Measurements from ENCODE around the gene ZBTB7C.

DNA sequence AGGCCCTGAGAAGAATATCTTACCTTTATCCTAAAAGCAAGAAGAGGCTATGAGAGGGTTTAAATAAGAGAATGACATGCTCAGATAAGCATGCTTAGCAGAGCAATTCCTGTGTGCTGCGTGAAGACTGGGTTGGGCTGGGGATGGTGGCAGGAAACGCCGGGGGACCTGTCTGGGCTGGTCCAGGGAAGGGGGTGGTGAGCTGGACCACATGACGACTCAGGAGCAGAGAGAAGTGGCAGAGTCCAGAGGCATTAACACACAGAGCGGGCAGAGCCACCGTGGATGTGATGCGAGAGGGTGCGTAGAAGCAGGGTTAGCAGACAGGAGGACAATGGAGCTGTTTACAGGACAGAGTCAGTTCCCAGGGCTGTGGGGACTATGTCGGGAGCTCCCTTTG lies 84.5 kb downstream of the ZBTB7C start:
- TF ChIP-seq, protein P1, sequence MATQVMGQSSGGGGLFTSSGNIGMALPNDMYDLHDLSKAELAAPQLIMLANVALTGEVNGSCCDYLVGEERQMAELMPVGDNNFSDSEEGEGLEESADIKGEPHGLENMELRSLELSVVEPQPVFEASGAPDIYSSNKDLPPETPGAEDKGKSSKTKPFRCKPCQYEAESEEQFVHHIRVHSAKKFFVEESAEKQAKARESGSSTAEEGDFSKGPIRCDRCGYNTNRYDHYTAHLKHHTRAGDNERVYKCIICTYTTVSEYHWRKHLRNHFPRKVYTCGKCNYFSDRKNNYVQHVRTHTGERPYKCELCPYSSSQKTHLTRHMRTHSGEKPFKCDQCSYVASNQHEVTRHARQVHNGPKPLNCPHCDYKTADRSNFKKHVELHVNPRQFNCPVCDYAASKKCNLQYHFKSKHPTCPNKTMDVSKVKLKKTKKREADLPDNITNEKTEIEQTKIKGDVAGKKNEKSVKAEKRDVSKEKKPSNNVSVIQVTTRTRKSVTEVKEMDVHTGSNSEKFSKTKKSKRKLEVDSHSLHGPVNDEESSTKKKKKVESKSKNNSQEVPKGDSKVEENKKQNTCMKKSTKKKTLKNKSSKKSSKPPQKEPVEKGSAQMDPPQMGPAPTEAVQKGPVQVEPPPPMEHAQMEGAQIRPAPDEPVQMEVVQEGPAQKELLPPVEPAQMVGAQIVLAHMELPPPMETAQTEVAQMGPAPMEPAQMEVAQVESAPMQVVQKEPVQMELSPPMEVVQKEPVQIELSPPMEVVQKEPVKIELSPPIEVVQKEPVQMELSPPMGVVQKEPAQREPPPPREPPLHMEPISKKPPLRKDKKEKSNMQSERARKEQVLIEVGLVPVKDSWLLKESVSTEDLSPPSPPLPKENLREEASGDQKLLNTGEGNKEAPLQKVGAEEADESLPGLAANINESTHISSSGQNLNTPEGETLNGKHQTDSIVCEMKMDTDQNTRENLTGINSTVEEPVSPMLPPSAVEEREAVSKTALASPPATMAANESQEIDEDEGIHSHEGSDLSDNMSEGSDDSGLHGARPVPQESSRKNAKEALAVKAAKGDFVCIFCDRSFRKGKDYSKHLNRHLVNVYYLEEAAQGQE (IDR thresholded peaks at IDR 0.05; ENCODE audit: low read depth, low read length) = no peak
- TF ChIP-seq, protein P2, sequence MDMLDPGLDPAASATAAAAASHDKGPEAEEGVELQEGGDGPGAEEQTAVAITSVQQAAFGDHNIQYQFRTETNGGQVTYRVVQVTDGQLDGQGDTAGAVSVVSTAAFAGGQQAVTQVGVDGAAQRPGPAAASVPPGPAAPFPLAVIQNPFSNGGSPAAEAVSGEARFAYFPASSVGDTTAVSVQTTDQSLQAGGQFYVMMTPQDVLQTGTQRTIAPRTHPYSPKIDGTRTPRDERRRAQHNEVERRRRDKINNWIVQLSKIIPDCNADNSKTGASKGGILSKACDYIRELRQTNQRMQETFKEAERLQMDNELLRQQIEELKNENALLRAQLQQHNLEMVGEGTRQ (IDR thresholded peaks at IDR 0.05; ENCODE audit: borderline replicate concordance, low read depth, low read length) = no peak
- TF ChIP-seq RFX5 (IDR thresholded peaks at IDR 0.05; ENCODE audit: low read length) = no peak
- TF ChIP-seq, protein P3, sequence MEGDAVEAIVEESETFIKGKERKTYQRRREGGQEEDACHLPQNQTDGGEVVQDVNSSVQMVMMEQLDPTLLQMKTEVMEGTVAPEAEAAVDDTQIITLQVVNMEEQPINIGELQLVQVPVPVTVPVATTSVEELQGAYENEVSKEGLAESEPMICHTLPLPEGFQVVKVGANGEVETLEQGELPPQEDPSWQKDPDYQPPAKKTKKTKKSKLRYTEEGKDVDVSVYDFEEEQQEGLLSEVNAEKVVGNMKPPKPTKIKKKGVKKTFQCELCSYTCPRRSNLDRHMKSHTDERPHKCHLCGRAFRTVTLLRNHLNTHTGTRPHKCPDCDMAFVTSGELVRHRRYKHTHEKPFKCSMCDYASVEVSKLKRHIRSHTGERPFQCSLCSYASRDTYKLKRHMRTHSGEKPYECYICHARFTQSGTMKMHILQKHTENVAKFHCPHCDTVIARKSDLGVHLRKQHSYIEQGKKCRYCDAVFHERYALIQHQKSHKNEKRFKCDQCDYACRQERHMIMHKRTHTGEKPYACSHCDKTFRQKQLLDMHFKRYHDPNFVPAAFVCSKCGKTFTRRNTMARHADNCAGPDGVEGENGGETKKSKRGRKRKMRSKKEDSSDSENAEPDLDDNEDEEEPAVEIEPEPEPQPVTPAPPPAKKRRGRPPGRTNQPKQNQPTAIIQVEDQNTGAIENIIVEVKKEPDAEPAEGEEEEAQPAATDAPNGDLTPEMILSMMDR (IDR thresholded peaks at IDR 0.05) = no peak
- TF ChIP-seq ELF1 (IDR thresholded peaks at IDR 0.05) = no peak
- no peak for TF ChIP-seq GATA2 (CRISPR knock-in tag; IDR thresholded peaks at IDR 0.05)
- TF ChIP-seq, protein P4, sequence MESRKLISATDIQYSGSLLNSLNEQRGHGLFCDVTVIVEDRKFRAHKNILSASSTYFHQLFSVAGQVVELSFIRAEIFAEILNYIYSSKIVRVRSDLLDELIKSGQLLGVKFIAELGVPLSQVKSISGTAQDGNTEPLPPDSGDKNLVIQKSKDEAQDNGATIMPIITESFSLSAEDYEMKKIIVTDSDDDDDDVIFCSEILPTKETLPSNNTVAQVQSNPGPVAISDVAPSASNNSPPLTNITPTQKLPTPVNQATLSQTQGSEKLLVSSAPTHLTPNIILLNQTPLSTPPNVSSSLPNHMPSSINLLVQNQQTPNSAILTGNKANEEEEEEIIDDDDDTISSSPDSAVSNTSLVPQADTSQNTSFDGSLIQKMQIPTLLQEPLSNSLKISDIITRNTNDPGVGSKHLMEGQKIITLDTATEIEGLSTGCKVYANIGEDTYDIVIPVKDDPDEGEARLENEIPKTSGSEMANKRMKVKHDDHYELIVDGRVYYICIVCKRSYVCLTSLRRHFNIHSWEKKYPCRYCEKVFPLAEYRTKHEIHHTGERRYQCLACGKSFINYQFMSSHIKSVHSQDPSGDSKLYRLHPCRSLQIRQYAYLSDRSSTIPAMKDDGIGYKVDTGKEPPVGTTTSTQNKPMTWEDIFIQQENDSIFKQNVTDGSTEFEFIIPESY (IDR thresholded peaks at IDR 0.05; ENCODE audit: borderline replicate concordance, low read depth) = no peak
- TF ChIP-seq POLR2AphosphoS5 (IDR thresholded peaks at IDR 0.05; ENCODE audit: low read depth, low read length) = no peak
- TF ChIP-seq, protein P5, sequence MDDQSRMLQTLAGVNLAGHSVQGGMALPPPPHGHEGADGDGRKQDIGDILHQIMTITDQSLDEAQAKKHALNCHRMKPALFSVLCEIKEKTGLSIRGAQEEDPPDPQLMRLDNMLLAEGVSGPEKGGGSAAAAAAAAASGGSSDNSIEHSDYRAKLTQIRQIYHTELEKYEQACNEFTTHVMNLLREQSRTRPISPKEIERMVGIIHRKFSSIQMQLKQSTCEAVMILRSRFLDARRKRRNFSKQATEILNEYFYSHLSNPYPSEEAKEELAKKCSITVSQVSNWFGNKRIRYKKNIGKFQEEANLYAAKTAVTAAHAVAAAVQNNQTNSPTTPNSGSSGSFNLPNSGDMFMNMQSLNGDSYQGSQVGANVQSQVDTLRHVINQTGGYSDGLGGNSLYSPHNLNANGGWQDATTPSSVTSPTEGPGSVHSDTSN (IDR thresholded peaks at IDR 0.05) = no peak
- no peak for TF ChIP-seq EP300 (IDR thresholded peaks at IDR 0.05; ENCODE audit: borderline replicate concordance in 1 of 2, low read depth in 1 of 2, low read length in 1 of 2)
- TF ChIP-seq TCF12 (IDR thresholded peaks at IDR 0.05) = no peak
- no peak for TF ChIP-seq FOXM1 (IDR thresholded peaks at IDR 0.05; ENCODE audit: low read depth)
- TF ChIP-seq, protein P6, sequence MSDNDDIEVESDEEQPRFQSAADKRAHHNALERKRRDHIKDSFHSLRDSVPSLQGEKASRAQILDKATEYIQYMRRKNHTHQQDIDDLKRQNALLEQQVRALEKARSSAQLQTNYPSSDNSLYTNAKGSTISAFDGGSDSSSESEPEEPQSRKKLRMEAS (IDR thresholded peaks at IDR 0.05; ENCODE audit: low read depth) = no peak

Measured in SK-N-SH (cell line).